Measurements from ENCODE around the gene TP63.
"Not testable (repeated sequence)": the region's sequence is repeated elsewhere in the genome, so short reads cannot be mapped to it uniquely, and the experiment has no call there.

DNA sequence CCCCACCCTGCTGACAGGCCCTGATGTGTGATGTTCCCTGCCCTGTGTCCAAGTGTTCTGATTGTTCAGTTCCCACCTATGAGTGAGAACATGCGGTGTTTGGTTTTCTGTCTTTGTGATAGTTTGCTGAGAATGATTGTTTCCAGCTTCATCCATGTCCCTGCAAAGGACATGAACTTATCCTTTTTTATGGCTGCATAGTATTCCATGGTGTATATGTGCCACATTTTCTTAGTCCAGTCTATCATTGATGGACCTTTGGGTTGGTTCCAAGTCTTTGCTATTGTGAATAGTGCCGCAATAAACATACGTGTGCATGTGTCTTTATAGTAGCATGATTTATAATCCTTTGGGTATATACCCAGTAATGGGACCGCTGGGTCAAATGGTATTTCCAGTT is 119.8 kb downstream of the TP63 start:
- TF ChIP-seq, protein P1, sequence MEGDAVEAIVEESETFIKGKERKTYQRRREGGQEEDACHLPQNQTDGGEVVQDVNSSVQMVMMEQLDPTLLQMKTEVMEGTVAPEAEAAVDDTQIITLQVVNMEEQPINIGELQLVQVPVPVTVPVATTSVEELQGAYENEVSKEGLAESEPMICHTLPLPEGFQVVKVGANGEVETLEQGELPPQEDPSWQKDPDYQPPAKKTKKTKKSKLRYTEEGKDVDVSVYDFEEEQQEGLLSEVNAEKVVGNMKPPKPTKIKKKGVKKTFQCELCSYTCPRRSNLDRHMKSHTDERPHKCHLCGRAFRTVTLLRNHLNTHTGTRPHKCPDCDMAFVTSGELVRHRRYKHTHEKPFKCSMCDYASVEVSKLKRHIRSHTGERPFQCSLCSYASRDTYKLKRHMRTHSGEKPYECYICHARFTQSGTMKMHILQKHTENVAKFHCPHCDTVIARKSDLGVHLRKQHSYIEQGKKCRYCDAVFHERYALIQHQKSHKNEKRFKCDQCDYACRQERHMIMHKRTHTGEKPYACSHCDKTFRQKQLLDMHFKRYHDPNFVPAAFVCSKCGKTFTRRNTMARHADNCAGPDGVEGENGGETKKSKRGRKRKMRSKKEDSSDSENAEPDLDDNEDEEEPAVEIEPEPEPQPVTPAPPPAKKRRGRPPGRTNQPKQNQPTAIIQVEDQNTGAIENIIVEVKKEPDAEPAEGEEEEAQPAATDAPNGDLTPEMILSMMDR (conservative IDR thresholded peaks at IDR 0.05; ENCODE audit: low read depth in 2 of 2), result not testable (repeated sequence)
- not testable (repeated sequence) for TF ChIP-seq POLR2AphosphoS5 (IDR thresholded peaks at IDR 0.05; ENCODE audit: low read depth); REST (IDR thresholded peaks at IDR 0.05; ENCODE audit: unreplicated experiment); ZNF331 (CRISPR knock-in tag; IDR thresholded peaks at IDR 0.05; ENCODE audit: low read depth); EZH2phosphoT487 (IDR thresholded peaks at IDR 0.05; ENCODE audit: unreplicated experiment); JUNB (IDR thresholded peaks at IDR 0.05; ENCODE audit: unreplicated experiment); EZH2 (IDR thresholded peaks at IDR 0.05; ENCODE audit: low read depth, unreplicated experiment)

Measured in GM23338 (cell line).